B cell (primary cell): Measurements from ENCODE around the gene SLC39A11.

Experiments used
- CTCF ChIP-seq: fragments of 200-600 bp; IDR thresholded peaks from one replicate; pipeline ENCODE4 v1.8.0; 2022; ENCODE audit warnings: antibody characterized with exemption, mild to moderate bottlenecking
- EZH2 ChIP-seq: IDR thresholded peaks from 2 replicates; pipeline ENCODE4 v1.6.1; 2012; ENCODE audit warnings: borderline replicate concordance, low read depth, mild to moderate bottlenecking, moderate library complexity, low read length; ENCODE audit not compliant: insufficient read depth, poor library complexity, severe bottlenecking

GRCh38 chr17:72723711-72724110, 368.8 kb downstream of the SLC39A11 start:
- TF ChIP-seq CTCF (no peak), EZH2 (no peak)
